Chondrocyte (in vitro differentiated cells): ENCODE results near the gene KDSR. TPM values are rescaled to one million over a fixed set of nuclear protein-coding genes. Genes with fewer than 3 reads are reported as not detected.

Source experiments
- DNase-seq: peaks from one replicate; pipeline ENCODE4 v3.0.0; 2021; ENCODE audit warnings: mixed read lengths, low spot score
- H3K27ac Mint-ChIP-seq: one replicate; pipeline ENCODE4 v1.8.0; 2021; ENCODE audit warnings: mild to moderate bottlenecking, moderate library complexity, mixed read lengths; ENCODE audit not compliant: unreplicated experiment
- H3K27me3 Mint-ChIP-seq: 2 replicates; pipeline ENCODE4 v1.8.0; 2021; ENCODE audit warnings: low read depth, mixed read lengths
- H3K36me3 Mint-ChIP-seq: 2 replicates; pipeline ENCODE4 v1.8.0; 2021; ENCODE audit warnings: low read depth, mixed read lengths
- H3K4me1 Mint-ChIP-seq: 2 replicates; pipeline ENCODE4 v1.8.0; 2021; ENCODE audit warnings: low read depth, mild to moderate bottlenecking, mixed read lengths
- H3K4me3 Mint-ChIP-seq: one replicate; pipeline ENCODE4 v1.8.0; 2021; ENCODE audit warnings: mild to moderate bottlenecking, moderate library complexity, mixed read lengths; ENCODE audit not compliant: unreplicated experiment
- H3K9me3 Mint-ChIP-seq: 2 replicates; pipeline ENCODE4 v1.8.0; 2021; ENCODE audit warnings: low read depth, mixed read lengths
- CTCF ChIP-seq: fragments of 200-600 bp; sonication (generic); IDR thresholded peaks from 2 replicates; pipeline ENCODE4 v1.5.0; 2021; ENCODE audit warnings: antibody characterized with exemption, mild to moderate bottlenecking, moderate library complexity
- total RNA-seq: library from RNA; stranded (reverse); gene quantifications from 3 replicates; pipeline ENCODE4 v1.2.1, GENCODE V29; 2021

The KDSR gene
- total RNA-seq, 1 donor from 2014 or later: 64.2 TPM

GRCh38 chr18:63329431-63330145, 37.4 kb downstream of the KDSR start:
- DNase-seq: no peak
- Mint-ChIP-seq H3K4me1 (no peaks in the 10 kb centered on the region), H3K4me3 (no peak overlapping the region), H3K9me3 (no peaks in the 10 kb centered on the region), H3K27me3 (no peaks in the 10 kb centered on the region), H3K36me3 (peaks cover 19% of the 10 kb centered on the region), H3K27ac (no peak overlapping the region)
- TF ChIP-seq CTCF: no peak

DNA sequence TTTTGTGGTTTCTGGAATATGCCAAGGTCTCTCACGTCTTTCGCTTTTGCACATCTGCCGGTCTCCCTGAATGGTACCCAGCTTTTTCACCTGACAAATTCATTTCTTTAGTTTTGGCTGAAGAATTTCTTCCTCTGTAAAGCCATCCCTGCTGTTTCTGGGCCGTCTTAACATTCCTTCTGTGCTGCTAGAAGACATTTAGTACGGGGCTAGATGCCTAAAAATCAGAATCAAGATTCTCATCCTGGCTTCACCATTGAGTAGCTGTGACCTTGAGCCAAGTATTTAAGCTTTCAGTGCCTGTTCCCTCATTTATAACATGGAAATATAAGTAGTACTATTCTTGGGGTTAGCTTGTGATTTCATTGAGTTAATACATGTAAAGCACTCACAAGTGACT, 41.0 kb downstream of the KDSR start:
- Mint-ChIP-seq H3K27ac (no peak overlapping the region), H3K36me3 (peaks cover 5% of the 10 kb centered on the region), H3K27me3 (no peaks in the 10 kb centered on the region), H3K4me1 (peaks cover 6% of the 10 kb centered on the region), H3K4me3 (no peak overlapping the region), H3K9me3 (no peaks in the 10 kb centered on the region)
- no peak for TF ChIP-seq CTCF
- no peak for DNase-seq

DNA sequence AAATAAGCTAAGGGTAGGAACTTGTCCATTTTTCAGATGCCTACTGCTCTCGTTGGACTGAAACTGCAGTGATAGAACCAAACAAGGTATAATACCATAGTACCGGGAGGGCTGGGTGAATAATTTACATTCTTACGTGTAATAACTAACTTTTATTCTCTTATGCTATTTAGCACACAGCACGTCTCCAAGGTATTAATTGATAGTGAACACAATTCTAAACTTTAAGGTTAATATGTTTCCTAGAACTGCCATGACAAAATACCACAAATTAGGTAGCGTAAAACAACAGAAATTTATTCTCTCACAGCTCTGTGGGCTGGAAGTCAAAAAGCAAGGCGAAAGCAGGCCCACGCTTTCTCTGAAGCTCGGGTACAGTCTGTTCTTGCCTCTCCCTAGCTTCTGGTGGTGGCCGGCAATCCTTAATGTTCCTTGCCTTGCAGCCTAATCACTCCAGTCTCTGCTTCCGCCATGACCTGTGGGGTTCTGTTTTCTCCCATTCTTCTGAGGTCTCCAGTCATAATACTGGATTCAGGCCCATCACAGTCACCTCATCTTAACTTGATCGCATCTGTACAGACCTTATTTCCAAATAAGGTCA, 41.8 kb downstream of the KDSR start:
- Mint-ChIP-seq H3K9me3 (no peaks in the 10 kb centered on the region), H3K4me3 (no peak overlapping the region), H3K27ac (no peak overlapping the region), H3K27me3 (no peaks in the 10 kb centered on the region), H3K4me1 (peaks cover 6% of the 10 kb centered on the region), H3K36me3 (peaks cover under 1% of the 10 kb centered on the region)
- TF ChIP-seq CTCF: no peak
- no peak for DNase-seq

DNA sequence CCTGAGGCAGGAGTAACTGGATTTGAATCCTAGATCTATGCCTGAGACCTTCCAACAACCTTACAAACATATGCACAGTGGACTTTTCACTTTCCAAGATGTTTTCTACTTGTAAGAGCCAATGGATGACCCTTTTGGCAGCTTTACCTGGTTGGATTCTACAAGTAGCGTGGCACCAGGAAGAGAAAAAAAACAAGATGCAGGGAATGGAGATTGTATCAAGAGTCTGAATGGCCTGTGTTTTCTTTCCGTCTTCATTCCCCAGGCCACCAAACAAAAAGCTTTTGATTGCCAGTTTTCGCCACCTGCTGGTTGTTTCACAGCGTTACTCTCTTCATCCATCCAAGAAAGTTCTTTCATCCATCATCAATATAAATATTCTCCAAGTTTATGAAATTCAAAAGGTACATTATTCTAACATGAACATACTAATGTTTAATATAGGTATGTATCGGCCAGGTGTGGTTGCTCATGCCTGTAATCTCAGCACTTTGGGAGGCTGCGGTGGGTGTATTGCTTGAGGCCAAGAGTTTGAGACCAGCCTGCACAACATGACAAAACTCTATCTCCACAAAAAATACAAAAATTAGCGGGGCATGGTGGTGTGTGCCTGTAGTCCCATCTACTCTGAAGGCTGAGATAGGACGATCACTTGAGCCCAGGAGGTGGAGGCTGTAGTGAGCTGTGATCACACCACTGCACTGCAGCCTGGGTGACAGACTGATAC, 43.9 kb downstream of the KDSR start:
- no peak for DNase-seq
- Mint-ChIP-seq H3K36me3 (no peaks in the 10 kb centered on the region), H3K27me3 (no peaks in the 10 kb centered on the region), H3K9me3 (no peaks in the 10 kb centered on the region), H3K27ac (no peak overlapping the region), H3K4me1 (peaks cover 17% of the 10 kb centered on the region), H3K4me3 (no peak overlapping the region)
- peak; percentile 95 for TF ChIP-seq CTCF

DNA sequence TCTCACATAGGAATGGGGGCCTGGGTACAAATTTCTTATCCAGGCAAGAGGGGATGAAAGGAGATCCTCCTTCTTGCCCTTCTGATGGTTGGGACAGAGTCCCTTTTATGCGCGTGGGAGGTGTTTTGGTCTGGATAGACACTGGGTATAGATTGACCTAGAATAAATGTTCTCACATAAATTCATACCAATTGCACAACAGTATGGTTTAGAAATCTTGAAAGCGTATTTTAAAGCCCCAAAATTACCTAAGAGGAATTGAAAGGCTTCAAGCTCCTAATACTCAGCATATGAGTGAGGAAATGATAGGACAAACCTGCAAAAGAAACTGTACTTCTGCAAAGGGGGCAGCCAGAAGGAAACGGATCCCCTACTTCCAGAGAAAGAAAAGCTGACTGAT, 44.8 kb downstream of the KDSR start:
- no peak for DNase-seq
- Mint-ChIP-seq H3K4me1 (peaks cover 26% of the 10 kb centered on the region), H3K36me3 (no peaks in the 10 kb centered on the region), H3K4me3 (no peak overlapping the region), H3K27ac (no peak overlapping the region), H3K27me3 (no peaks in the 10 kb centered on the region), H3K9me3 (no peaks in the 10 kb centered on the region)
- TF ChIP-seq CTCF: no peak
